ENCODE data around the gene EIF2A. TPM values are rescaled to one million over a fixed set of nuclear protein-coding genes. Genes with fewer than 3 reads are reported as not detected.

Gene EIF2A
- total RNA-seq, 2 donors from 2014 or later, result 86.7 to 112 TPM

DNA sequence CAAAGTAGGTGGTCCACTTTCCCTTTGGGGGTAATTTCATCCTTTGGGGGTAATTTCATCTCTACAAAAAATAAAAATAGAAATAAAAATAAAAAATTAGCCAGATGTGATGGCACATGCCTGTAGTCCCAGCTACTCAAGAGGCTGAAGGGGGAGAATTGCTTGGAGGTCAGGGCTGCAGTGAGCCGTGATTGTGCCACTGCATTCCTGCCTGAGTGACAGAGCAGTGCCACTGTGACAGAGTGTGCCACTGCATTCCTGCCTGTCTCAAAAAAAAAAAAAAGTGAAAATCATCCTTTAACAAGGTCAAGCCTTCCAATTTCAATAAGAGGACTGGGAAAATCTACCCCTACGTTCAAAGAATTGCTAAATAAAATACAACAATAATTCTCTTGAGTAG, 23.0 kb upstream of the EIF2A start:
- Histone ChIP-seq H3K27me3 (no peaks in the 10 kb centered on the region), H3K9me3 (no peaks in the 10 kb centered on the region), H3K36me3 (no peaks in the 10 kb centered on the region), H3K4me3 (no peak overlapping the region), H3K27ac (no peak overlapping the region), H3K4me1 (no peaks in the 10 kb centered on the region)
- TF ChIP-seq, protein P1, sequence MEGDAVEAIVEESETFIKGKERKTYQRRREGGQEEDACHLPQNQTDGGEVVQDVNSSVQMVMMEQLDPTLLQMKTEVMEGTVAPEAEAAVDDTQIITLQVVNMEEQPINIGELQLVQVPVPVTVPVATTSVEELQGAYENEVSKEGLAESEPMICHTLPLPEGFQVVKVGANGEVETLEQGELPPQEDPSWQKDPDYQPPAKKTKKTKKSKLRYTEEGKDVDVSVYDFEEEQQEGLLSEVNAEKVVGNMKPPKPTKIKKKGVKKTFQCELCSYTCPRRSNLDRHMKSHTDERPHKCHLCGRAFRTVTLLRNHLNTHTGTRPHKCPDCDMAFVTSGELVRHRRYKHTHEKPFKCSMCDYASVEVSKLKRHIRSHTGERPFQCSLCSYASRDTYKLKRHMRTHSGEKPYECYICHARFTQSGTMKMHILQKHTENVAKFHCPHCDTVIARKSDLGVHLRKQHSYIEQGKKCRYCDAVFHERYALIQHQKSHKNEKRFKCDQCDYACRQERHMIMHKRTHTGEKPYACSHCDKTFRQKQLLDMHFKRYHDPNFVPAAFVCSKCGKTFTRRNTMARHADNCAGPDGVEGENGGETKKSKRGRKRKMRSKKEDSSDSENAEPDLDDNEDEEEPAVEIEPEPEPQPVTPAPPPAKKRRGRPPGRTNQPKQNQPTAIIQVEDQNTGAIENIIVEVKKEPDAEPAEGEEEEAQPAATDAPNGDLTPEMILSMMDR (IDR thresholded peaks at IDR 0.05), result no peak
- DNase-seq (ENCODE audit: low spot score), result no peak

DNA sequence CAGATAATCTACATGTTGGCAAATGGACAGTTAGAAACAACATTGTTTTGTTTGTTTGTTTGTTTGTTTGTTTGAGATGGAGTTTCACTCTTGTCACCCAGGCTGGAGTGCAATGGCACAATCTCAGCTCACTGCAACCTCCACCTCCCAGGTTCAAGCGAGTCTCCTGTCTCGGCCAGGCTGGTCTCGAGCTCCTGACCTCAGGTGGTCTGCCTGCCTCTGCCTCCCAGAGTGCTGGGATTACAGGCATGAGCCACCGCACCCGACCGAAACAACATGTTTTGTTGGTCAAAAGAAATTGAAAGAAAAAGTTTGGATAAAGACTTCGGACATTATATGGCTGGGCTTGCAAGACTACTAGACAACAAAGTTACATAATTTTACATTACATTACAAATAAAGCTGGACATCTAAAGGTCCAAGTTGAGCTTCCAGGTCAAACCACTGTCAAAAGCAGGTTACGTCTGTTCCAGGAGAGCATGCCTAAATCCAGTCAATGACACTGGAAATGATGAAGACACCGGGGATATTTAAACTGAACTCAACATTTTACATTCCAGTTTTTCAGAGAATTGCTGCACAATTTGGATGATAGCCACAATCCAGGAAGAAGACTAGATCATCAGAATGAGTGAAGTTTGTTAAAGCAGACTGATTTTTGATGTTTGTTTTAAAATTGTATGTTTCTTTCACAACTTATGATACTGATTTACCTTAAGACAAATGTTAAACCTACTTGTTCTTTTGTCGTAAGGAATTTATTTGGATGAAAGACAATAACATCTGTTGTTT, 18.9 kb upstream of the EIF2A start:
- no peaks in the 10 kb centered on the region for H3K36me3 ChIP-seq
- H3K27ac ChIP-seq, result no peak overlapping the region
- H3K27me3 ChIP-seq, result no peaks in the 10 kb centered on the region
- TF ChIP-seq, protein P1 (IDR thresholded peaks at IDR 0.05), result no peak
- no peaks in the 10 kb centered on the region for H3K4me1 ChIP-seq
- H3K4me3 ChIP-seq, result no peak overlapping the region
- no peak for DNase-seq (ENCODE audit: low spot score)
- no peaks in the 10 kb centered on the region for H3K9me3 ChIP-seq

DNA sequence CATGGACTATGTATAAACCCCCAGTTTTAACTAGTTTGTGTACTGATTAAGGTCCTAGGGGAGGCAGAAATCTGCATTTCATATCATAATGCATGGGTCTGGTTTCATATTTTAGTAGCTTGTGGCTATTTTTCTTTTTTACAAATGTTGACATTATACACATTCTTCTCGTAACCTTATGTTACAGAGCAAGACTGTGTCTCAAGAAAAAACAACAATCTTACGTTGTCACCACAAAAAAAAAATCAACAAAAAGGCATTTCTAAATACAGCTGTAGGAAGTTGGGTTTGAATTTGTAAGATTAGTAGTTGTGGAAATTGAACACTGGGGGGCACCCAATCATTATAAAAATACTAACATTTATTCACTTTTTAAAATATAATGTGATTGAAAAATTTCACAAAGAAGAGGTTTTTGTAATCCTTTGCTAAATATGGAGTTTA, 18.2 kb upstream of the EIF2A start:
- no peaks in the 10 kb centered on the region for H3K9me3 ChIP-seq
- no peak overlapping the region for H3K27ac ChIP-seq
- H3K27me3 ChIP-seq, result no peaks in the 10 kb centered on the region
- TF ChIP-seq, protein P1 (IDR thresholded peaks at IDR 0.05), result peak in 1 of 2 donors; percentile 47
- no peaks in the 10 kb centered on the region for H3K36me3 ChIP-seq
- DNase-seq (ENCODE audit: low spot score), result no peak
- no peaks in the 10 kb centered on the region for H3K4me1 ChIP-seq
- no peak overlapping the region for H3K4me3 ChIP-seq

DNA sequence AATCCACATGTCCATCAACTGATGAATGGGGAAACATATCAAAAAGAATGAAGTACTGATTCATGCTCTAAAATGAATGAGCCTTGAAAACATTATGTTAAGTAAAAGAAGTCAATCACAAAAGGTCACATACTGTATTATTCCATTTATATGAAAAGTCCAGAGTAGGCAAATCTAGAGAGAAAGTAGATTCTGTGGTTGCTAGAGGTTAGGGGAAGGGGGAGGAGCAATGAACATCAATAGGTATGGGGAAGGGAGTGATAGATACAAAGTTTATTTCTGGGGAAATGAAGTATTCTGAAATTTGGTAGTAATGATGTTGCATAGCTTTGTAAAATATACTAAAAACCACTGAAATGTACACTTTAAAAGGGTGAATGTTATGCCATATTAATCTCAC, 14.8 kb upstream of the EIF2A start:
- DNase-seq (ENCODE audit: low spot score), result no peak
- TF ChIP-seq, protein P1 (IDR thresholded peaks at IDR 0.05), result no peak
- H3K27me3 ChIP-seq, result no peaks in the 10 kb centered on the region
- H3K4me1 ChIP-seq, result no peaks in the 10 kb centered on the region
- no peaks in the 10 kb centered on the region for H3K9me3 ChIP-seq
- H3K4me3 ChIP-seq, result no peak overlapping the region
- no peaks in the 10 kb centered on the region for H3K36me3 ChIP-seq
- no peak overlapping the region for H3K27ac ChIP-seq

DNA sequence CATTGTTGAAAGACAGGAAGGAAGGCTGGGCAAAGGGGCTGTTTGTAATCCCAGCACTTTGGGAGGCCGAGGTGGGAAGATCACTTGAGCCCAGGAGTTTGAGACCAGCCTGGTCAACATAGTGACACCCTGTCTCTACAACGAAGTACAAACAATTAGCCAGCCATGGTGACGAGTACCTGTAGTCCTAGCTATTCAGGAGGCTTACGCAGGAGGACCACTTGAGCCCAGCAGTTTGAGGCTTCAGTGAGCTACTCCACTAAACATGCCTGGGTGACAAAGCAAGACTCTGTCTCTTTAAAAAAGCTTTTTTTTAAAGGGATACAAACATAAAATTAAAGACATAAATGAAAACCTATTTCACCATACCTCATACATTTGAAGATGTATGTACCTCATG, 11.4 kb upstream of the EIF2A start:
- Histone ChIP-seq H3K4me1 (no peaks in the 10 kb centered on the region), H3K9me3 (no peaks in the 10 kb centered on the region)
- TF ChIP-seq, protein P1 (IDR thresholded peaks at IDR 0.05), result no peak

More for the DNA sequence above, 11.4 kb upstream of the EIF2A start:
- no peak overlapping the region for H3K4me3 ChIP-seq
- no peak overlapping the region for H3K27ac ChIP-seq
- H3K27me3 ChIP-seq, result no peaks in the 10 kb centered on the region
- no peaks in the 10 kb centered on the region for H3K36me3 ChIP-seq
- no peak for DNase-seq (ENCODE audit: low spot score)

Data from right atrium auricular region (tissue), 2 donors.